Gastroesophageal sphincter (tissue), 3 donors: ENCODE results near the gene STRIP1.

Source experiments
- POLR2A ChIP-seq, 2 donors: fragments of 450-650 bp; IDR thresholded peaks; one replicate each; pipeline ENCODE4 v1.6.1; 2017; ENCODE audit warnings: antibody characterized with exemption in 2 of 2, mild to moderate bottlenecking in 2 of 2, moderate library complexity in 1 of 2
- POLR2AphosphoS5 ChIP-seq: sonication (generic); formaldehyde crosslinking; IDR thresholded peaks from one replicate; pipeline ENCODE4 v1.6.1; 2017; ENCODE audit warnings: antibody characterized with exemption
- TF ChIP-seq, protein P1 (sequence below), 4 experiments: fragments of 200-600 bp in 2 of 4; fragments of 450-650 bp in 2 of 4; sonication (generic) in 1 of 4; IDR thresholded peaks; one replicate each; pipeline ENCODE4 v1.5.1; 2017 to 2019; ENCODE audit warnings: antibody characterized with exemption in 4 of 4, mild to moderate bottlenecking in 2 of 4, moderate library complexity in 2 of 4

DNA sequence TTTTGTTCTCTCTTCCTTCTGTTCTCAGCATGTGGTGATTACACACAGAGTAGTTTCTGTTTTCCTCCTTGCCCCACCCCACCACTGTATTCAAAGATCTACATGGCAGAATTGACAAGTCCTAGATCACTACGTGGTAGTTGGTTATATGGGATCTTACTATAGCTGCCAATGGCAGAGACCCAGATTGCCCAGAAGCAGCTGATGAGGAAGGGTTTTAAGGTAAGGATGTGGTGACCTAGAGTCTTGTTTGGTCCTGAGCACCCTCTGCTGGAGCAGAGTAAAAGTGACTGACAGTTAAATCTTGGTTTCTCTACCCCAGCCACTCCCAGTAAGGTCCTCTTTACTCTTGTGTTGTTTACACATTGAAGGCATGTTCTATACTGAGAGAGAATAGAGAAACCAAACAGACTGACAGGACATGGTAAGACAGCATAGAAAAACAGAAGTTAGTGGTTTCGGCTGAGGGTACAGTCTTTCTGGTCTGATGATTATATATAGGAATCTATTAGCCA lies 22.8 kb upstream of the STRIP1 start:
- no peak for TF ChIP-seq POLR2A (IDR thresholded peaks at IDR 0.05)
- TF ChIP-seq, protein P1, sequence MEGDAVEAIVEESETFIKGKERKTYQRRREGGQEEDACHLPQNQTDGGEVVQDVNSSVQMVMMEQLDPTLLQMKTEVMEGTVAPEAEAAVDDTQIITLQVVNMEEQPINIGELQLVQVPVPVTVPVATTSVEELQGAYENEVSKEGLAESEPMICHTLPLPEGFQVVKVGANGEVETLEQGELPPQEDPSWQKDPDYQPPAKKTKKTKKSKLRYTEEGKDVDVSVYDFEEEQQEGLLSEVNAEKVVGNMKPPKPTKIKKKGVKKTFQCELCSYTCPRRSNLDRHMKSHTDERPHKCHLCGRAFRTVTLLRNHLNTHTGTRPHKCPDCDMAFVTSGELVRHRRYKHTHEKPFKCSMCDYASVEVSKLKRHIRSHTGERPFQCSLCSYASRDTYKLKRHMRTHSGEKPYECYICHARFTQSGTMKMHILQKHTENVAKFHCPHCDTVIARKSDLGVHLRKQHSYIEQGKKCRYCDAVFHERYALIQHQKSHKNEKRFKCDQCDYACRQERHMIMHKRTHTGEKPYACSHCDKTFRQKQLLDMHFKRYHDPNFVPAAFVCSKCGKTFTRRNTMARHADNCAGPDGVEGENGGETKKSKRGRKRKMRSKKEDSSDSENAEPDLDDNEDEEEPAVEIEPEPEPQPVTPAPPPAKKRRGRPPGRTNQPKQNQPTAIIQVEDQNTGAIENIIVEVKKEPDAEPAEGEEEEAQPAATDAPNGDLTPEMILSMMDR (IDR thresholded peaks at IDR 0.05), result peak in 3 of 4 experiments; percentile 39 to 55 (median 47)
- TF ChIP-seq POLR2AphosphoS5, result no peak
